Measurements from ENCODE around the gene SLC25A39. TPM values are rescaled to one million over a fixed set of nuclear protein-coding genes. Genes with fewer than 3 reads are reported as not detected.

The SLC25A39 gene
- total and polyA plus RNA-seq, 12 donors: 100.0 to 262 (median 157) TPM

GRCh38 chr17:44314869-44315661 is 9.6 kb downstream of the SLC25A39 start:
- H3K27me3 ChIP-seq: peaks cover 12% of the 10 kb centered on the region
- intact Hi-C loops (cut with DNase I): no loop called here
- WGBS, 4 donors: 0 to 5% (median 2%) methylated on average over 2 to 81 of the region's 81 CpGs
- TF ChIP-seq CTCF (IDR thresholded peaks at IDR 0.05): no peak
- TF ChIP-seq POLR2A (IDR thresholded peaks at IDR 0.05): no peak
- H3K36me3 ChIP-seq (replicated peaks in 1 of 2): peaks cover 0 to 8% of the 10 kb centered on the region in 2 donors
- H3K4me1 ChIP-seq (replicated peaks in 1 of 2): peaks cover 4% of the 10 kb centered on the region in 2 donors
- peak in 2 of 7 donors; percentile 43 to 77 for DNase-seq
- no peak overlapping the region for H3K27ac ChIP-seq
- peak overlapping the region in 1 of 4 donors; percentile 49 for H3K4me3 ChIP-seq
- no peaks in the 10 kb centered on the region for H3K9me3 ChIP-seq (replicated peaks in 1 of 3)

GRCh38 chr17:44314524-44314868 is 10.1 kb downstream of the SLC25A39 start:
- no peak for DNase-seq
- intact Hi-C loops (cut with DNase I): no loop called here
- 38 to 50% (median 39%) methylated on average over 4 to 11 of the region's 11 CpGs for WGBS, 4 donors
- no peak overlapping the region for H3K27ac ChIP-seq
- H3K4me1 ChIP-seq (replicated peaks in 1 of 2): peaks cover 4% of the 10 kb centered on the region in 2 donors
- no peak overlapping the region for H3K4me3 ChIP-seq
- no peaks in the 10 kb centered on the region for H3K9me3 ChIP-seq (replicated peaks in 1 of 3)
- peaks cover 0 to 2% of the 10 kb centered on the region in 2 donors for H3K36me3 ChIP-seq (replicated peaks in 1 of 2)
- TF ChIP-seq POLR2A (IDR thresholded peaks at IDR 0.05) (no peak), CTCF (IDR thresholded peaks at IDR 0.05) (no peak)
- peaks cover 12% of the 10 kb centered on the region for H3K27me3 ChIP-seq

DNA sequence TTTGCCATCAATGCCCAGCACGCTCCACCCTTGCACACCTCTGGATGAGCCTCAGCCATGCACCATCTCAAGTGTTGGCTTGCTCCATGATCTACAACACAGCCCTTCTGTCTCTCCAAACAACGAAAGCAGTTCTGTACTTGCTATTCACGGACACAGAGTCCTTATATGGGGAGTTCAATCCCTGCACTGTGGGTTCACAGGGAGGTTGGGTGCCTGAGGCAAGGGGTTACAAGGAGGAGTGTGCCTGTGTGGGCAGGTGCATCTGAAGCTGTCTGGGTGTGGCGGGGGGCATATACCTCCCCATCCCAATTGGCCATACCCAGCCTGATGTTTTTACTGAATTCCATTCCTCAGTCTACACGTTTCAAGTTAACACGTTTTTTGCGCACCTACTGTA is 10.6 kb downstream of the SLC25A39 start:
- Histone ChIP-seq H3K27me3 (peaks cover 12% of the 10 kb centered on the region), H3K27ac (no peak overlapping the region), H3K36me3 (replicated peaks in 1 of 2) (no peaks in the 10 kb centered on the region), H3K4me3 (no peak overlapping the region), H3K4me1 (replicated peaks in 1 of 2) (peaks cover 4% of the 10 kb centered on the region in 2 donors), H3K9me3 (replicated peaks in 1 of 3) (no peaks in the 10 kb centered on the region)
- TF ChIP-seq CTCF (IDR thresholded peaks at IDR 0.05): no peak
- intact Hi-C loops (cut with DNase I): no loop called here
- 75 to 89% (median 86%) methylated on average over 7 of the region's 7 CpGs for WGBS, 4 donors
- DNase-seq: no peak

- WGBS, 4 donors: 70 to 90% (median 73%) methylated on average over 13 to 17 of the region's 17 CpGs
- Histone ChIP-seq H3K36me3 (replicated peaks in 1 of 2) (no peaks in the 10 kb centered on the region), H3K4me3 (no peak overlapping the region), H3K4me1 (replicated peaks in 1 of 2) (peaks cover 16% of the 10 kb centered on the region in 2 donors), H3K27me3 (peaks cover 12% of the 10 kb centered on the region), H3K9me3 (replicated peaks in 1 of 3) (no peaks in the 10 kb centered on the region), H3K27ac (no peak overlapping the region)
- no peak for TF ChIP-seq POLR2A (IDR thresholded peaks at IDR 0.05)
- TF ChIP-seq CTCF (IDR thresholded peaks at IDR 0.05): no peak
- intact Hi-C loops (cut with DNase I): no loop called here
- no peak for DNase-seq
These were observed 12.1 kb downstream of the SLC25A39 start for GRCh38 chr17:44312396-44313104.

All from adrenal gland (tissue), 12 donors.